ENCODE results near the gene CCBE1.

Gene CCBE1

DNA sequence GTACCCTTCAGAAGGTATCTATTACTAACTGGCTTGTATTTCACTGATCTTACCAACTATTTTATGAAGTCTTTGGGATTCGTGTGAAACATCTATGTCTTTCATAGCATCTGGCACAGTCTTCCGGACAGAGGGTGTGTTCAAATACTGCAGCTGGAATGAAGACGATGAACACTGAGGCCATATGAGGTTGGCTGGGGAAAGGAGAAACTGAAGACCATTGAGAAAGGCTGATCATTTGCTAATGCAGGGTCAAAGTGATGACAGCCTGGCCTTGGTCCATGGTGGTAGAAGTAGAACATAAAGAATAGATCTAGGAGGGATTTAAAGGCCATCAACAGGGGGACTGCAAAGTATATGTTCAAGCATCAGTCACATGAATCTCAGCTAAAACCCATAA lies 132.7 kb downstream of the CCBE1 start:
- no peak for DNase-seq

DNA sequence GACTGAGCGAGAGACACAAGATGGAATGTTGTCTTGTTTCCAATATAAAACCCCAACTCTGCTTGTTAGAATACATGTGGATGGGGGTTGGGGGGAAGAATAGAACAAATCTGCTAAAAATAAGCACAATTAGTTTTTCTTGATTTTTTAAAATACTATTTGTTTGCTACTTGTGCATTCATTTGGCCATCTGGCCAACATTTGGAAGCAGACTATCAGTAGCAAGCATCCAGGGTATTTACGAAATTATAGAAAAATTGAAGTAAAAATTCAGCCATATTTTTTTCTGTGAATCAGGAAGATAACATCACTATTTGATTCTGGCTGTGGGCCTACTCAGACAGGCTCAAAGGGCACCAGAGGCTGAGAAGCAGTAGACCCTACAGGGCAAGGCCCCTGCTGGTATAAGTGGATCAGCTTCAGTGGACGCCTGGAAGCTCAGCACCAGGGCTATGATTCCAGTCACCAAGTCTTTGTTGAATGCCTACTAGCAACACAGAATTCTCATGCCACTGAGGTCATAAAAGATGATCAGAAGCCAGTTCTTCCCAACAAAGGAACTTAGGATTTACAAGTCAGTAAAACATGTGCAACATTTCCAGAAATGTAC lies 133.9 kb downstream of the CCBE1 start:
- DNase-seq: no peak

DNA sequence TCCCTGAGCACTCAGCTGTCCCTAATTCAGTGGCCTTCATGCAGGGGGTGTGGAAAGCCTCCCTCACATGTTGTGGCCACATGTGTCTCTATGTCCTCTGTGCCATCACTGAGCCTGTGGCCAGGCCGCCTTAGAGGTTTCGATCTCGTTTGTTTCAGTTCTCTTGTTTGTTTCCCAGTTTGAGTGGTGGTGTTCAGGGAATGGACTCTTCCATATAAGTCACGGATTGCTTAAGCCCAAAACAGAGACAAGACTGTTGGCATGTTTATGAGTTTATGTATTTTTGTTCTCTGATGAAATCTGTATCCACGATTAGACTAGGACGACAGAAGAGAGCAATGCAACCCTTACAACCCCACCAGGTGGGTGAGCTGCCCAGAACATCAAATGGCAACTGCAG lies 134.5 kb downstream of the CCBE1 start:
- DNase-seq: no peak

DNA sequence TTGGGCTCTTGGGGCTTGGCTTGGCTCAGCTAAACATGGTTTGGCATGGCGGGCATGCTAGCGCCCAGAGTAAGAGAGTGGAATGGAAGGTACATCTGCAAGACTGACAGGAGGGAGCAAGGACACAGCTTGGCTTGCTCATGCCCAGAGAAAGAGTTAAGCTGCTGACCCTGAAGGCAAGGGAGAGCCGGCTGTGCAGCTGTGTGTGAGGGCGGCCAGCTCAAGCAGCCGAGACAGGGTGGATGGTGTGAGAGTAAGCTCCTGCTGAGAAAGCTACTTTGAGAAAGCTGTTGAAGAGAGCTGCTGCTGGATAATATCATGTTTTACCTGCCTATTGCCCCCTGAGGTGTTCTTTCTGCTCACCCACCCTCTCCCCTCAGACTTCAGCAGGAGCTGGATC lies 135.6 kb downstream of the CCBE1 start:
- no peak for DNase-seq

DNA sequence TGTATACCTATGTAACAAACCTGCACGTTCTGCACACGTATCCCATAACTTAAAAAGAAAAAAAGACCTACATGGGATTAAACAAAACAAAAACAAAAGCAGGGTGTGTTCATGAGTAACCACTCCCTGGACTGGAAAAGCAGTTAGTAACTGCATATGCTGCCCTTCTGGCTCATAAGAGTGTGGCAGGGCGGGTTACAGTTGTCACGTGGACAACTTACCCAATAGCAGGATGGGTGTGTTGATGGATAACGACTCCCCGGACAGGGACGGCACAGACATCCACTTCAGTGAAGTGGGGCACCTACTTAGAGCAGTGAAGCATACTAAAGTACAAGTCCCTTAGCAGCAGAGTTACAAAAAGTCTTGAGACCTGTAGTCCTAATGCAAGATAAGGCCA lies 136.7 kb downstream of the CCBE1 start:
- DNase-seq: no peak

DNA sequence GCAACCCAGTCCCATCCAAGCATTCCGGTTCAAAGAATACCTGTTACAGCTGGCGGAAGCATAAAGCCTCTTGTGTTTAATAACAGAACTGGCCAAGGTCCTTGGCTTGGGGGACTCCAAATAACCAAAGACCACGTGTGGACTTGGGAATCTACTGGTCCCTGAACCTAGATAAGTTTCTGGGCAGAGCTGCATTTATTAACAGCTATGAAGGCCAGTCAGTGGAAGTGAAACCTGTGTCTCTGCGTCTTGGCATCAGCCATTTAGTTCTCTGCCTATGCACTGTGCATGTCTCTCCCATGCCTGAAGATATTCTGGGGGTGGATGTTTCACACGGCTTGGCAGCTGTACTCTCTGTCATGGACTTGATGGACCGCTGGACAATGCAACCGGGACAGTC lies 137.7 kb downstream of the CCBE1 start:
- DNase-seq: no peak

DNA sequence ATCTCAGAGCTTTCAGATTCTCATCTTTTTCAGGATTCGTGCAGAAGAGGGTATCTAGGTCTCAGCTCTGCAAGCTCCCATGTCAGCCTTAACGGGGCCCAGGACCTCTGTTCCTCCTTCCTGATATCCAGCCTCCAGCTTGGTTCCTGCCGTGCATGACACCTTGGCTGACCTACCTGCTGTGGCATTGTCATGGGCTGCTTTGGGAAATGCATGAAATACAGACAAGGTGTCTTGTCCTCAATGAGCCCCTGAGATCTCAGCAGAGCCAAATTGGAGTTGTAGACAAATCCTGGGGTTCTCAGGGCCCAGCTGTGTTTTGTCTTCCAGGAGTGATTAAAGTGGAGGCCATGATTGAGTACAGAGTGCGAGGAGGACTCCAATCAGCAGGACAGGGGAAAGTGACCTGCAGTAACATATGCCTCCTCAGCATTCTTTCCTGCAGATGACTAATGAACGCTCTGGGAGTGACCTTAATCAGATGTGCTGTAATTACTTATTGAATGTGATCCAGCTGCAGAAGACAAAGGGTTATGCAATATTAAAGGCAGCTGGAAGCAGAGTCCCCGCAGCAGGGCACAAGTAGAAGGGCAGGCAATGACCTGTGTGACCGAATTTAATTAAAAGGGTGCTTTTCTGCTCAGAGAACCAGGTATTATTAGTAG lies 141.1 kb downstream of the CCBE1 start:
- DNase-seq: no peak

DNA sequence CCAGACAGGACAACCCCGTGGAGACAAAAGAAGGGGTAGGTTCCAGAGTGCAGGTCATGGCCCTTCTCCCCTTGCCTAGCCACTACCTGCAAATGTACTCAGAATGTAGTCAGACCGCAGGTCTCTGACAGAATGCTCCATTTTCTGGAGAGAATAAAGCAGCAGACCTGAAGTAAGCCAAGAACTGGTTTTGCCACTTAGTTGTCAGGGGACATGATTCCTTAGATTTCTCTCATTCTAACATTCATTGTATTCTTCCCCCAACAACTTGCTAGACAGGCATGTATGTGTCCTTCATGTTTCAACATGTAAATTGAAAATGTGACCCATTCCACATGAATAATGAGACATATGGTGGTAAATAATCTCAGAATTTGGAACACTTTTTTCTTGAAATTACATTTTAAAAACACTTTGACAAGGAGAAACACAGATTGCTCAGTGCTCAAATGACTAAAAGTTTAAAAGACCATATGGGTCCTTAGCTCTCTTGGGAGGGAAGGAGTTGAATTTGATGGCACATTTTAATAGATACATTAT lies 142.4 kb downstream of the CCBE1 start:
- no peak for DNase-seq

DNA sequence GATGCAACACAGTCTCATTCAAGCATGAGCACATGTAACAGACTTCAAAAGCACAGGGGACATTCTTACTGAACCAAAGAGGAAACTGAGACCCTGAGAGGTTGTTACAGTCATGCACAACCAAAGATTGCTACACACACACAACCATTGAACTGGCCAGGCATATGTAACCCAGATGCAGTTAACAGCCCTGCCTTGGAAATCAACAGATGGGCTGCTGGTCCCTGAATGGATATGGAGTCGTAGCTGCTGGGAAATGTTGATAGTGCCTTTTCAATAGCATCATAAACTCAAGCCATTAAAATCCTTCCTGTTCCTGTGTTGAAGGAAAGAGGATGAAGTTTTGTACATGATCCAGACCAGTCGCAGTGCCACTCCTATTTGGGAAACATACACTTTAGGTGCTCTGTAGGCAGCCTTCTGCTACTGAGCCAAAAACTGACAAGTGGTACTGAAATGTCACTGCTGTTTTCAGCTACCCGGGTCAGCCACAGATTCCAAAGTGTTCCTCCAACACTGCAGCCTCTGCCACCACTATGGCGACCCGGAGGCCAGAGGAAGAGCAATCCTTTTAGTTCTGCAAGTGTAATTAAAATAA lies 143.9 kb downstream of the CCBE1 start:
- no peak for DNase-seq

DNA sequence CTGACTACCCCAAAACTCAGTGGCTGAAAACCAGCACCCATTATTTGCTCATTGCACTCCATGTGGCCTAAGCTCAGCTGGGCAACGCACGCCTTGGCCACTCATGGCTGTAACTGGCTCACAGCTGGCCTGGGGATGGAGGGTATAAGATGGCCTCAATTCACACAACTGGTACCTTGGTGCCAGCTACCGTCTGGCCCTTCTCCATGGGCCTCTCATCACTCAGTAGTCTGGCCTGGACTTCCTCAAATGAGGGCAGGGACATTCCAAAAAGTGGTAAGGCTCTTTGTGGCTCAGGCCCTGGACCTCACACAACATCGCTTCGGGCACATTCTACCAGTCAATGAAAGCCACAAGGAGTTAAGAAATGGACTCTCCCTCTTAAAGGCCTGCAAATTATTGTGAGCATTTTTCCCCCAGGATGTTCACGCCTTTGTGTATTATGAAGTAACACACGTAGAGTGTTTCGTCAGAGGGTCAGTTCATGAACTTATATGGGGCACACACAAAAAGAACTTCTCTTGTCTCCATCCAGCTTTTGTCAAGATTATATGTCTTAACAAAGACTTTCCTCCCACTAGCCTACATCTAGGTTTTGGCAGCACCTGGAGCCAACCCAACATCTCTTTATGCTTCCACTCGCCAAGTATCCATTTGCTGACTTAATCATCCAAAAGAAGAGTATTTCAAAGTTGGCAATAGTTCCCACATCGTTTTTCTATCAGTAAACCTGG lies 145.2 kb downstream of the CCBE1 start:
- no peak for DNase-seq

DNA sequence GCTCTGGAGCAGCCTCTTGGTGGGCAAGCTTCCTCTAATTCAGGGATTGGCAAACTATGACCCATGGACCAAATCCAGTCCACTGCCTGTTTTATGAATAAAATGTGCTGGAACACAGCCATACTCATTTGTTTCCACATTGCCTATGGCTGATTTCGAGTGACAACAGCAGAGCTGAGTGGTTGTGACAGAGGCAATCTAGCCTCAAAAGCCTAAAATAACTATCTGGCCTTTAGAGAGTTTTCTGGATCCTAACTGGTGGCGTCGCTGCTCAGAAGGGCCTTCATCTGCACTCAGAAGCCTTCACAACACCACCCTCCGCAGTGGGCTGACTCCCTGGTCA lies 147.1 kb downstream of the CCBE1 start:
- DNase-seq: no peak

DNA sequence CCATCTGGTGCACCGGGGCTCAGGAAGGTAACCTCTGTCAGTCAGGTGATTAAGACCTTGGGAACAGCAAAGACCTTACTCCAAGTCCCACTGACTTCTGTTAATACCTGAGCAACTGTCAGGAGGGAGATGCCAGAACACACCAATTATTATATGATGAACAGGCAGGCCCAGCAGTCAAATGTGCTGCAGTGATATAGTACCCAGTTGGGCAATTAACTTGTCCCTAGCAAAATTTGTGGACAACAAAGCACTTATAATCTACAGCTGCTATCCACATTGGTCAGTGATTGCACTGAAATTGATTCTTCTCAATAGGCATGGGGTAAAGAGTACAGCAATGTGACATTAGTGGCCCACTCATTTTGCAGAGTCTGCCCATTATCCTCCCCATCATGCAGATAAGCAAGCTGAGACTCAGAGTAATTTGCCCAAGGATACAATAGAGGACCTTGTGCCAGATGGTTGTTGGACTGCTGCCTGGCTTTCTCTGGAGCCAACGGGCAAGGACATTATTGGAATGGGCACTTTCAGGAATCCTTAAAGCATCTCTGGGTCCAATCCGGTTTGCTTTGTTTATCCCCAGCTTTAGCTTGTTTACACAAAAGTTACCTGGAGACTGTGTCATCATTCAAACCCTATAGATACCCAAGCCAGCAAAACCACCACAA lies 147.6 kb downstream of the CCBE1 start:
- no peak for DNase-seq

DNA sequence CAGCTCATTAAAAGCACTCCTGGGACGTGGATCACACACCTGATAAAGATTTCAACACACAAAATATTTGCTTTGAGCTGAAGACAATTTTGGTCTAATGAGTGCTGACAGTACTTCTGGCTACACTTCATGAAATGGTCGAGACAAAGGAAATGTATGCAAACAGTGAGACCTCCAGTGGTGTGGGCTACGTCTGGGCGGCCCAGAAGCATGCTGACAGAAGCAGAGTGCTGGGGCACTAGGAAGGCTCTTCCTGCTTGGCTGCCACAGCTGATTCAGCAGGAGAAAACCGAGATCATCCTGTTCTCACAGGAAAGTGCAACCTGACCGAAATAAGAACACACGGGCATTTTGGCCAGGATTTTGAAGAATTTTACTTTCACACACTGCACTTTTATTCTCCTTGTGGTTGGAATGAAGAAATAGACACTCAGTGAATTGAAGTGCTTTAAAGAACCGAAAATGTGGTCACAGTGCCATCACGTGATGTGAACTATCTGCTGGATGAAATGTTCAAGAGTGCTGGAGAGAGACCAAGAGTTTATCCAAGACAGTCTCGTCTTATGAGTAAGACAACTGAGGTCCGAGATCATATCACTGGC lies 149.5 kb downstream of the CCBE1 start:
- DNase-seq: no peak

DNA sequence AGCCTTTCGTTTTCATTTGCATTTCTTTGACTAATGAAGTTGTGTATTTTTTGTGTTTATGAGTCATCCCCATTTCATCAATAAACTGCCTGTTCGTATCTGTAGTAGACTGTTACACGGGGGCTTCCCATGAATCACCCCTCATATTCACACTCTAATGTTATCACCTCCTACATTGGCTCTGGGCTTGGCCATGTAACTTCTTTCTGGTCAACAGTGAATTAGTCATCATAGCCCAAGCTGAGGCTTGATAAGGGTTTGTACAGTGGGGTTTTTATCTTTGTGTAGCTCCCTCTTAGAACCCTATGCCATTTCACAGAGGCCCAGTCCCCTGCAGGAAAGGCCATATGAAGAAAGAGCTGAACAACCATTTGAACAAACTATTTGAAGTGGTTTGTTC lies 151.0 kb downstream of the CCBE1 start:
- DNase-seq: no peak

DNA sequence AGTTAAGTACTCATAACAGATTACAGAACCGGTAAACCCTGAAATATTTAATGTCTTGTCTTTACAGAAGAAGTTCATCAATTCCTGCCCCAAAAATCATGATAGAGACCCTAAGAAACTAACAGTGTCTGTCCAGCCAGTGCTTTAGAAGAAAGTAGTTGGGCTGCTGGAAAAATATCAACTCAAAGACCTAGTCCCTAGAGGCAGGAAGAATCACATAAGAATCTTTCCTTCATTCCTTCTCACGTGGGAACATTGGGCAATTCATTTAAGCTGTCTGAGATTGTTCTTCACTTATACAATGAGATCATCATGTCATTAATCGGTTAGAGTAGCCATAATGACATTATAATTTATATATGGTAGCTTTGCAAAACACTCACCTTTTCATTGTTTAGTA lies 156.4 kb downstream of the CCBE1 start:
- no peak for DNase-seq

DNA sequence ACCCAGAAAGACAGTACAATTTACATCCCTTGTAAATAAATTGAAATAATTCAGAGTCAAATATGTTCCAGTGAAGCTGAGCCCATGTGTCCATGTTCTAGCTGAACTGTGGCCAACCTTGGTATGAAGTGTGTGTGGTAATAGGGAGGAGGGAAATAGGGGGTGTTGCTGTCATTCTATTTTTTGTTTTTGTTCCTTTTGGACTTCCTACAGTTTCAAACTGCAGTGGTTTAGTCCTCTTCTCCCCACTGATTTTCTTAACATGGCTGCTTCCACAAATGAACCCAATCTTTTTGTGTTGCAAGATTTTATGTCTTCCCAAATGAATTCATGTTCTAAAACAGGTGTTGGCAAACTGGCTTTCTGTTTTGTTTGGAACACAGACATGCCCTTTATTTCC lies 156.9 kb downstream of the CCBE1 start:
- no peak for DNase-seq

DNA sequence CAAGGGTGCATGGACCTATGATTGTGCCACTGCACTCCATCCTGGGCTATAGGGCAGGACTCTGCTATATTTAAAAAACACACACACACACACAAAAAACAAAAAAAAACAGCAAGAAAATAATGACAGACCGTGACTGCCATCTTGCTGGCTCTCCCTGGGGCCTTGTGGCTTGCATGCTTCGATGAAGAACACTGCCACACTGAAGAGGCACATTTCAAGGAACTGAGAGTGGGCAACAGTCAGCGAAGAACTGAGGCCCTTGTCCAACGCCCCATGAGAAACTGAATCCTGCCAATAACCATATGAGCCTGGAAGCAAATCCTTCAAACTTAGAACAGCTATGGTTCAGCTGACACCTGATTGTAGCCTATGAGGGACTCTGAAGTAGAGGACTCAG lies 158.1 kb downstream of the CCBE1 start:
- no peak for DNase-seq

DNA sequence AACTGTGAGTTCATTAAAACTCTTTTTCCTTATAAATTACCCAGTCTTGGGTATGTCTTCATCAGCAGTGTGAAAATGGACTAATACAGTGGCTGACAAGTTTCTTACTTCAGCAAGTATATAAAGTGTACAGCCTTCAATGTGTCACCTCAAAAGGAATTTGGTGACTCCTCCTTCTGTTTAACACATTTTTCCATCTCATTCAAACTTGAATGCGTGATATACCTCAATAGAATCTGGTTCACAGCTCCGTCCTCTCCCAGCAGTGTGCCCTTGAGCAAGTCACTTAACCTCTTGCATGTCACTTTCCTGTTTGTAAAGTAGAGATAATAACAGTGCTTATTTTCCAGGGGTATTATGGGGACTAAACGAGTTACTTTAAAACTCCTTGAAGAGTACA lies 159.6 kb downstream of the CCBE1 start:
- DNase-seq: no peak

DNA sequence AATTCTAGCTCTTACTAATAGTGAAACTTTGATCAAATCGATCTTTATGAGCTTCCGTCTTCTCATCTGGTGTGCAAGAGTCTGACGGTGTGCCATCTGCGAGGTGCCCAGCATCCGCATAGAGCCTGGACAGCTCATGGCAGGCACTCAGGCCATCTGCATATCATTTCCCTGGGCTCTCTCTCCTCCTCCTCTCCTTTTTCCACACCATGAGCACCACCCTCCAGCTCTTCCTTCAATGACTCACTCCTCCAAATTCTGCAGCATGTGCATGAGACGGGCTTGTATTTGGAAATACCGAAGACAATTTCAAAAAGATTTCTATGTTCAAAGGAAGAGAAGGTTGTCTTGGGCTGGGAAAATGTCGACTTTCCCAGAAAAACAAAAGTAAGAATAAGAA lies 161.1 kb downstream of the CCBE1 start:
- DNase-seq: peak; percentile 30

DNA sequence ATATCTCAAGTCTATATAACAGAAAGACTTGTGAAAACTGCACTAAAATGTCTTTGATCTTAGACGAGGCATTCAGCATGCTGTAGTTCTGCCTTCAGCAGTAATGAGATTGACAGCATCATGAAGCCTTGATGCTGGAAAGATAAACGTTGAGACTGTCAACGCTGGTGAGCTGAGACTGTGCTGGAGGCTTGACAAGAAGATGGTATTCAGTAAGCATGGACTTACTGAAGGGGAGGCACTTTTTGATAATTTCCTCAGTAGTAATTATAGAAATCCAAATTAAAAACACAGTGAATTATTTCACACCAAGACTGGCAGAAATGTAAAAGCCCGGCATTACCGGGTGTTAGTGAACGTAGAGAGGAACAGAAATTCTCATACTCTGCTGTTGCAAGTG lies 162.2 kb downstream of the CCBE1 start:
- DNase-seq: no peak

DNA sequence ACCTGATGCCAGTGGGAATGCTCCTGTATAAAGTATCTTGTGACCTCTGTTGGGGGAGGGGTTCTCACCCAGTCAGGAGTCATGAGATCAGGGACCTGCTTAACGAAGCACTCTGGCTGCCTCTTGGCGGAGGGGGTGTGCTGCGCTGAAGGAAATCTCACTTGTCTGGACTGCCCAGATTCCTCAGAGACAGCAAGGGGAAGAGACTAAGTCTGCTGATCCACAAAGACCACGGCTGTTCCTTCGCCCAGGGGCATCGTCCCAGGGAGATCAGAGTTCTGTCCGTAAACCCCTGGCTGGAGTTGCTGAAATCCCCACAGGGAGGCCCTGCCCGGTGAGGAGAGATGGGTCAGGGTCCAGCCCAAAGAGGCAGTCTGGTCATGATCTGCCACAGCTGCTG lies 168.4 kb downstream of the CCBE1 start:
- no peak for DNase-seq

DNA sequence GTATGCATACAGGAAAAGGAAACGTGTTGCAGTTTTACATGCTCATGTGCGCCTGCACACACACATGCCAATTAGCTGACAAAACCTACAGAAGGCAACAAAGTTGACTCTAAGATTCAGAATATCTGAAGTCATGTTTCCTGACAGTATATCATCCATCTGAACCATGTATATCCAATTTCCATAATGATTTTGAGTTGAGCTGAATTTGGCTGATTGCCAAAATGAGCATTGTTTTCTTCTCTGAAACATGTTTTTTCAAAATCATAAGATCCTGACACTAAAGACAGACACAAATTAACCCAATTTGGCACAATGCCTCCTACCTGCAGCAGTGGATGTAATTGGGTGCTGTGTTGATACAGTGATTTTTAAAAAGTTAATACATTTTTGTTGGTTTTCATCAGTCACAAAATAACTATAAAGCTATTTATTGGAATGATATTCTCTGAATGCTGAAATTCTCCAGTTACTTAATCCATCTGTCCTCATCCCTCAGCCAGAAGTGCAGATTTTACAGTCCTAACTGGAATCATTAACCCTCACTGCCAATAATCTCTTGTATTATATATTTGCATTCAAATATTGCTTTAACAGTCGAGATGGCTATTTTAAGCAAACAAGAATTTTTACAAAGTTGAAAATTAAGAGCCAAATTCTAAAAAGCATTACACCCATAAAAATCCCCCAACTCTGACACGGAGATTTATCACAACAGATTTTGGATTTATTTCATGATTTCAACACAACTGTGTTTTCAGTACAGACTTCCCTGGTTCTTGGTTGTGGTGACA lies 176.5 kb downstream of the CCBE1 start:
- no peak for DNase-seq
